GM18907 (cell line): ENCODE results near the gene AP5Z1.

ENCODE experiments used
- ATAC-seq: cut with Tn5 transposase; IDR thresholded peaks from one replicate; pipeline ENCODE4 v1.9.1; 2021; ENCODE audit warnings: mild to moderate bottlenecking, moderate library complexity; ENCODE audit not compliant: unreplicated experiment

The AP5Z1 gene

GRCh38 chr7:4775250-4775847 lies at the start of gene AP5Z1:
TSS of gene AP5Z1 (plus strand) at chr7:4775623. CDS start at chr7:4775716, 93 bp downstream.
- ATAC-seq: peak; percentile 90

DNA sequence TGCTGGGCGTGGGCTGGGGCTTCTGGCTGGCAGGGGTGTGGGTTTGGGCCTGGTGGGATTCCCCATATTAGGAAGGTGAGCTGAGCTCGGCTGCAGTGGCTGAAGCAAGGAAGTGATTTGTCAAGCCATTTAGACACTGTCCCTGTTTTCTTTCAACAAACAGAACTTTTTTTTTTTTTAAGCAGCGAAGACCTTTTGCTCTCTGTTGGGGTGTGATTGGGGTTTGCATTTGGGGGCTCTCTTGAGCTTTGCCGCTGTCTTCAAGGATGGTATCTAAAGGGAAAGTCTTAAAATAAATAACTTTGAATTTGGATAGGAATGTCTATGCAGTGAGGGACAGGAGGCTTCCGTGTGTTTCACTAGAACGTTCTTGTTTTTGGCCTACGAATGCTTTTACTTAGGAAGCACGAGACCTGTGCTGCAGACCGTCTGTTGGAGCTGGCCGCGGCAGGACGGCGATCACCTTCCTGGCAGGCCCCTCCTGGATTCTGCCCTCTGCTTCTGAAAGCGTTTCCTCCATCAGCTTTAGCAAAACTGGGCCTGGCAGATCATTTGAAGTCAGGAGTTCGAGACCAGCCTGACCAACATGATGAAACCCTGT lies 49.5 kb upstream of the AP5Z1 start:
- ATAC-seq: peak; percentile 32

DNA sequence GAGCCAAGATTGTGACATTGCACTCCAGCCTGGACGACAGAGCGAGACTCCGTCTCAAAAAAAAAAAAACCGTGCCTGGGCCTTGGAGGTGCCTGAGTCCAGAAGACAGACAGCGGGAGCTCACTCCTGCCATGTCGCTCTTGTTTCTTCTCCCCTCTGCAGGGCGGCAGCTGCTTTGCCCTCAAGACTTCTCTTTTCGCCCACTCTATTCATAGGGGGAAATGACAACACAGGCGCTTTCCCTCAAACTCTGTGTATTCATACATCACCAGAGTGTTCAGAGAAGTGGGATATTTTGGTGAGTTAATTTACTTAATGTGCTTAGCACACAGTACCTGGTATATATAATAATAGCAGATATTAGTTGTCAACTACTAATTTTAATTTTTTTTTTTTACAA lies 48.9 kb upstream of the AP5Z1 start:
- no peak for ATAC-seq

DNA sequence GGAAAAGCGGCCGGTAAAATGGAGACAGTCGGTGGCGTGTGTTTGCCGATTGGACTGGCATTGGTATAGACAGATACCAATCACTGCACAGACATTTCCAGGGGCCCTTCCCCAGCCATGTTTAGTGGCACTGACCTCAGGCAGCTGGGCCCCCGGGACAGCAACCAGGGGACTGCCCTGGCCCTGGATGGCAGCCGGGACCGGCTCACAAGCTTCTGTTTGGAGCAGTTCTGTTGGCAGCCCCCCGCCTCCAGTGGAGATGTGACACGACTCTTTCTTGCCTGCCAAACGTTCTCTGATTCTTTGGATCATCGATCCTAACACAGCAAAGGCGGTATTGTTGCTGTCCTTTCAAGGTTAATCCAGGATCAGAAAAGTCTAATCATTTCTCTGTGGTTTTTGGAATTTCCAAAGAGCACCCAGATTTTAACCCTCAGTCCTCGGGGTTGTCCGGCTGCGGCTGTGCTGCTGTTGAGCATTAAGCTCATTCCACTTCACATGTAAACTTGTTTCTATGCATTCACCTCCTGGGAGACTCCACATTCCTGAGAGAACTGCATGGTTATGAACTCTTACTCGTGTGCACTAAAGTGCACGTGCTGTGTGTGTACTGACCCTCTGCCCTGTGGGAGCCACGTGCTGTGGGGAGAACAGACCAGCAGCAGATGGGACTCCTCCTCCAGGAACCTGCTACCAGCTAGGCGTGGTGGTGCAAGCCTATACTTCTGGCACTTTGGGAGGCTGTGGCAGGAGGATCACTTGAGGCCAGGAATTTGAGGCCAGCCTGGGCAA lies 47.3 kb upstream of the AP5Z1 start:
- no peak for ATAC-seq

GRCh38 chr7:4729266-4729665 lies 46.2 kb upstream of the AP5Z1 start:
- no peak for ATAC-seq

- no peak for ATAC-seq
Measured at GRCh38 chr7:4730276-4730675, 45.1 kb upstream of the AP5Z1 start.

DNA sequence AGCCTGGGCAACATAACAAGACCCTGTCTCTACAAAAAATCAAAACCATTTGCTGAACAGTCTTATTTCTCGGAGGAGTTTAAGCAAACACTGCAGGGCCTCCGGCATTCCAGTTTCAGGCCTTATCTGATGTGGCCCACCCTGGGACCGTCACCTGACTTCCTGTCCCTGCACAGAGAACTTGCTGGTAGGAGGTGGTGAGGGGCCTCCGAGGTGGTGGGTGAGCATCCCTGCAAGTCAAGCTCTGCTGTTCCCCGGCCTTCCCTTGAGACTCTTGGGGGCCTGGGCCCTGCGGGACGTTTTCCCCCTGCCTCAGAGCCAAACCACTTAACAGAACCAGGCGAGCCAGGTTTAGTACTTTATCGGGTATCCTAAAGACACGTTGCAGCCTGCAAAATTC lies 44.5 kb upstream of the AP5Z1 start:
- ATAC-seq: no peak

- no peak for ATAC-seq
Measured at GRCh38 chr7:4731803-4732202, 43.6 kb upstream of the AP5Z1 start.

DNA sequence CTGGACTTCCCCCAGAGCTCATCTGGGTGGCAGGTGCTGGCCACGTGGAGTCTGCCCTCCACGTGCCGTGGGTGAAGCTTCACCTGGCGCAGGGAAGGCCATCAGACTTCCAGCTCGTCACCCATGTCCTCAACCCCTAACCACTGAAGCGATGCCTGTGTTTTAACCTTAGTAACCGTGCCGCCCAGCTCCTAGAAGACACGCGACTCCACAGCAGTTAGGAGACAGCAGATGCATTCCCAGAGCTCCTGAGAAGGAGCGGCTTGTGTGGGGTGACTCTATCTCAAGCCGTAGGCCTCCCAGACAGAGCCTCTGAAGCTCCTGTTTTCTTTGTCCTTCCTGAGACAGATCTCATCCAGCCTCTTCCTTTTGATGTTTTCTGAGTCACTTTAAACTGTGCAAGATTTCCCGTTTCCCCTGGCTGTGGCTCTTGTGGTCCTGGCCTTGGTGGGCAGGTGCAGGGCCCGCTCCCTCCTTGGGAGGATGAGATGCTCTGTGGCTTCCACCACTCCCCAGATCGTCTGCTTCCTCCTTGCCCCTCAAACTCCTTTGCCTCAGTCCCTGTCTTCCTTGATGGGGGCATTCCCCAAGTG lies 41.4 kb upstream of the AP5Z1 start:
- no peak for ATAC-seq

DNA sequence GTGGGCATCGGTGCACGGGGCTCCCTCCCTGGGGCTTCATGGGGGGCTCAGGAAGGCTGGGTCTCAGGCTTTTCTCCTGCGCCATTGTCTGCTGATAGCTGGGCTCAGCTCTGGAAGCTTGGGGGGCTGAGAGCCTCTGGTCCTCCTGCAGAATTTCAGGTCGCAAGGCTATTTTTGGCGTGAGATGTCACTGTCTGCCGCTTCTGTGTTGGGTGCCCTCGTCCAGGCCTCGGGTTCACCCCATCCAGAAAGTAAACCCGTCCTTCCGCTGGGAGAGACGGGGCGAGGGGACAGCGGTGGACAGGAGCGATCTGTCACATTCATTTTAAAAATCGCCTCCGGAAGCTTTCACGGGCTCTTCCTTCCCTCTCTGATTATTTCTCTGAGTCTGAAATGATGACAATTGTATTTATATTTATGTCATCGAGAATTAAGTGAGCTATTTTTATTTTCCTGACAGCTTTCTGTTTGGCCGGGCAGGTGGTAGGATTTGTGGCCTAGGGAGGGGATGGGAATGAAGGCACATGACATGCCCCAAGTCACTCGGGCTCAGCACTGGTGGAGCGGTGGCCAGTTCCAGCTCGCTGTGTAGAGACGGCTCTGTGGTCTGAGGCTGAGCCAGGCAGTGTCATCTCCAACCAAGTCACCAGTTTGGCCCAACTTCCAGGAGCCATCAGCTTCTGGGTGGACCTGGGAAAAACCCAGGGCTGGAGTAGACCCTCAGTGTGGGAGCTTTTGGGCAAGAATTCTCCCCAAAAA lies 40.7 kb upstream of the AP5Z1 start:
- ATAC-seq: no peak

- ATAC-seq: no peak
Measured at GRCh38 chr7:4737300-4737699, 38.1 kb upstream of the AP5Z1 start.

- ATAC-seq: no peak
Measured at GRCh38 chr7:4738711-4739527, 36.5 kb upstream of the AP5Z1 start.

DNA sequence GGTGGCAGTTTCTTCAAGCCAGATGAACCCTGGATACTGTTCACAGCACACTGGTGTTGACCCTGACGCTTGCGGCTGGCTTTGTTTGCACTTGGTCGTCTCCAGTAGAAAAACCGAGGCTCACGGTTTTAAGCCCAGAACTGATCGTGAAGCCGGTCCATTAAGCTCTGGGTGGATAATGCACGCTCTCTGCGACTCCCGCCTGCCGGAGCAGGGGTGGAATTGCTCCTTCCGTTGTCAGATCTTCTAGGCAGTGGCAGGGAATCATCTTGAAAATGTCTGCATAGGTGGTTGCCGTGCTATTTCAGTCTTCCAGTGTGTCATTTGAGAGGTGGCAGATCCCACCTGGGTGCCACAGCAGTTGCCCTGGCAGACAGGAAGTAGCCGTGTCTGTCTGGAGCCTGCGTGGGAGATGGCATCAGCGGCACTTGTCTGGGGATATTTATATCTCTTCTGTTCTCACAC lies 35.9 kb upstream of the AP5Z1 start:
- ATAC-seq: no peak

DNA sequence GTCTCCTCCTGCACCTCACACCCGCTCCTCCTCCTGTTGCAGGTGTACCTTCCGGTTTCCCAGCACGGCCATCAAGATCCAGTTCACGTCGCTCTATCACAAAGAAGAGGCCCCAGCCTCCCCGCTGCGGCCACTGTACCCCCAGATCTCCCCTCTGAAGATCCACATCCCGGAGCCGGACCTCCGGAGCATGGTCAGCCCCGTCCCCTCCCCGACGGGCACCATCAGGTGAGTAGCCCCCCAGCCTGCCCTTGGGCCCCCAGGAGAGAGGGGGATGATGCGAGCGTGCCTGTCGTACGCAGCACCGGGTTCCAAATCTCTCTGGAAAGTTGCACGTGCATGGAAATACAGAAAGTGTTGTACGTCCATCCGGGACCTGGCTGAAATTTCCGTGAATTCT lies 34.6 kb upstream of the AP5Z1 start:
- ATAC-seq: no peak

GRCh38 chr7:4742051-4742573 lies 33.3 kb upstream of the AP5Z1 start:
- no peak for ATAC-seq

DNA sequence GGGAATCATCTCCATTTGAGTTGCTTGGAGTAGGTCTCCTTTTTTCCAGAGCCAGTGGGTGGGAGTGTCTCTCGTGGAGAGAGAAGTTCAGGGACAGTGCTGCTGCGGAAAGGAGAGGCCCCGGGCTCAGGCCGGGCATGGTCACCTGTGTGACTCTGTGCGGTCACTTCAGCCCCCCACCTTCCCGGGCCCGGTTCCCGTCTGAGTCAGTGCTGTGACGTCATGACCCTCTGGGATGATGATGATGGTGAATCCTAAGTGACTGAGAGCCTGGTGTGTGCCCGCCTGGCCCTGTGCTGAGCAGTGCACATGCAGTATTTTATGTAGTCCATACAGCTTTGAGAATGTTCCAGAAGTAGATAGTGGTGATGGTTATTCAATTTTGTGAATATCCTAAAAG lies 32.6 kb upstream of the AP5Z1 start:
- ATAC-seq: no peak

- ATAC-seq: peak; percentile 79
Measured at GRCh38 chr7:4744391-4745264, 30.8 kb upstream of the AP5Z1 start.

- no peak for ATAC-seq
Measured at GRCh38 chr7:4745265-4745919, 30.0 kb upstream of the AP5Z1 start.
